Activated naive CD8-positive, alpha-beta T cell treated with anti-CD3 and anti-CD28 coated beads, Interleukin-2, amount 10 ng/mL, durations not matched to agents 7 days and 5 days (primary cell): ENCODE data around the gene OTUB1. TPM values are rescaled to one million over a fixed set of nuclear protein-coding genes. Genes with fewer than 3 reads are reported as not detected.

ENCODE experiments used
- ATAC-seq: fragments of 150-1000 bp; cut with Tn5 transposase; one replicate; pipeline ENCODE4 v1.10.0; 2021; ENCODE audit warnings: low read depth, moderate library complexity
- POLR2A ChIA-PET: fragments of 350-600 bp; sonication (Branson Sonifier 250); formaldehyde crosslinking; loops from one replicate; lab custom pipeline; 2021; ENCODE audit warnings: antibody characterized with exemption; lab: Charles Lee
- DNase-seq: peaks from one replicate; pipeline ENCODE4 v3.0.0; 2021
- H3K27ac Mint-ChIP-seq: one replicate; pipeline ENCODE4 v1.8.0; 2022; ENCODE audit warnings: mild to moderate bottlenecking, mixed read lengths
- H3K27me3 Mint-ChIP-seq: one replicate; pipeline ENCODE4 v1.8.0; 2022; ENCODE audit warnings: mild to moderate bottlenecking, moderate library complexity, mixed read lengths
- H3K36me3 Mint-ChIP-seq: one replicate; pipeline ENCODE4 v1.8.0; 2021; ENCODE audit warnings: mild to moderate bottlenecking, mixed read lengths
- H3K4me1 Mint-ChIP-seq: one replicate; pipeline ENCODE4 v1.8.0; 2021; ENCODE audit warnings: mixed read lengths
- H3K4me3 Mint-ChIP-seq: one replicate; pipeline ENCODE4 v1.8.0; 2022; ENCODE audit warnings: mild to moderate bottlenecking, moderate library complexity, mixed read lengths
- H3K9me3 Mint-ChIP-seq: one replicate; pipeline ENCODE4 v1.8.0; 2021; ENCODE audit warnings: mixed read lengths
- total RNA-seq, 2 experiments: library from RNA; stranded (reverse); gene quantifications; one replicate each; pipeline ENCODE4 v1.2.3, GENCODE V29; 2021

OTUB1 gene
- total RNA-seq, 2 experiments from 2014 or later = 86.0 to 87.0 TPM

- H3K27ac Mint-ChIP-seq = no peak overlapping the region
- H3K4me3 Mint-ChIP-seq = no peak overlapping the region
- peaks cover 13% of the 10 kb centered on the region for H3K9me3 Mint-ChIP-seq
- no peak for DNase-seq
- ATAC-seq = no peak
- POLR2A ChIA-PET = no interaction called here
- H3K27me3 Mint-ChIP-seq = no peaks in the 10 kb centered on the region
- H3K36me3 Mint-ChIP-seq = peaks cover 6% of the 10 kb centered on the region
- no peaks in the 10 kb centered on the region for H3K4me1 Mint-ChIP-seq
Measured at GRCh38 chr11:64014356-64014755, 28.1 kb downstream of the OTUB1 start.

DNA sequence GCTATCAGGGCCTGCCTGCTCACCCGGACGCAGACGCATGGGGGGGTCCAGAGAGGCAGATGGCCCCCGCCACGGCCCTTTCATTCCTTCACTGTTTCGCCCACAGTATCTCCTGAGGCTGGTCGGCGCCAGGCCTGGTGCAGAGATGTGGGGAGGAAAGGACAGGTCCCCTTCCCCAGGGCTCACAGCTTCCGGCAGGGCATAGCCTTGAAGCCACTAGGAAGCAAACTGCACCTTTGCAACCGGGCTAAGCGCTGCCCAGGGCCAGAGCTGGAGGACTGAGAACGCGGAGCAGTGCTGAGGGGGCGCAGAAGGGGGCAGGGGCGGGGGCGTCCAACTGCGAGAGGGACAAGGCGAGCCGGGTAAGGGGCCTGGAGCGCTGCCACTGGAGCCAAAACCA is 29.3 kb downstream of the OTUB1 start:
- no peak overlapping the region for H3K4me3 Mint-ChIP-seq
- POLR2A ChIA-PET = no interaction called here
- no peaks in the 10 kb centered on the region for H3K4me1 Mint-ChIP-seq
- ATAC-seq (no peak), DNase-seq (no peak)
- H3K27me3 Mint-ChIP-seq = no peaks in the 10 kb centered on the region
- H3K9me3 Mint-ChIP-seq = peaks cover 7% of the 10 kb centered on the region
- H3K36me3 Mint-ChIP-seq = peaks cover 4% of the 10 kb centered on the region
- no peak overlapping the region for H3K27ac Mint-ChIP-seq

GRCh38 chr11:64015935-64016845 is 30.0 kb downstream of the OTUB1 start:
- Mint-ChIP-seq H3K4me3 (no peak overlapping the region), H3K27me3 (no peaks in the 10 kb centered on the region), H3K9me3 (peaks cover under 1% of the 10 kb centered on the region), H3K4me1 (no peaks in the 10 kb centered on the region), H3K27ac (no peak overlapping the region), H3K36me3 (no peaks in the 10 kb centered on the region)
- DNase-seq (no peak), ATAC-seq (no peak)
- POLR2A ChIA-PET = no interaction called here

- POLR2A ChIA-PET = no interaction called here
- H3K27me3 Mint-ChIP-seq = no peaks in the 10 kb centered on the region
- H3K4me3 Mint-ChIP-seq = no peak overlapping the region
- no peak overlapping the region for H3K27ac Mint-ChIP-seq
- no peaks in the 10 kb centered on the region for H3K36me3 Mint-ChIP-seq
- no peaks in the 10 kb centered on the region for H3K4me1 Mint-ChIP-seq
- ATAC-seq (no peak), DNase-seq (no peak)
- no peaks in the 10 kb centered on the region for H3K9me3 Mint-ChIP-seq
Measured at GRCh38 chr11:64017945-64018224, 31.6 kb downstream of the OTUB1 start.

DNA sequence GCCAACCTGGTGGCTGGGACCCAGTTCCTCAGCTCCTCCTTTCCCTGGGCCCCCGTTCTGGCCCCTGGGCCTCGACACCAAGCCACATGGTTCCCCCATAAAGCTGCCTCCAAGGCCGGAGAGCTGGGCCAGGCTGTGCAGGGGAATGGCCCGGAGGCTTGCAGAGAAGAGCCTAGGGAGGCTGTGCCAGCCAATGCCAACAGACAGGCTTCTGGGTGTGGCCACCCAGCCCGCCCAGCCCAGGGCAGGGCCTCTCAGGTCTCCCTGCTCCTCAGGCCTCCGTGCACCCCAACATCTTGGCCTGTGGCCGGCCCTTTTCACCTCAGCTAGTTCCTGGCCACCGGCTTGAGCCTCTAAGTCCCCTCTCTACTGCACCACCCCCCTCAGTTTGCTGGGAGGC is 32.1 kb downstream of the OTUB1 start:
- DNase-seq (no peak), ATAC-seq (no peak)
- no peaks in the 10 kb centered on the region for H3K36me3 Mint-ChIP-seq
- no peak overlapping the region for H3K27ac Mint-ChIP-seq
- no peaks in the 10 kb centered on the region for H3K27me3 Mint-ChIP-seq
- no peaks in the 10 kb centered on the region for H3K9me3 Mint-ChIP-seq
- H3K4me1 Mint-ChIP-seq = no peaks in the 10 kb centered on the region
- H3K4me3 Mint-ChIP-seq = no peak overlapping the region
- POLR2A ChIA-PET = no interaction called here

GRCh38 chr11:64019106-64020037 is 33.1 kb downstream of the OTUB1 start:
- no peaks in the 10 kb centered on the region for H3K27me3 Mint-ChIP-seq
- H3K27ac Mint-ChIP-seq = no peak overlapping the region
- H3K4me1 Mint-ChIP-seq = no peaks in the 10 kb centered on the region
- no peaks in the 10 kb centered on the region for H3K36me3 Mint-ChIP-seq
- H3K9me3 Mint-ChIP-seq = no peaks in the 10 kb centered on the region
- DNase-seq = no peak
- no peak for ATAC-seq
- POLR2A ChIA-PET = no interaction called here
- no peak overlapping the region for H3K4me3 Mint-ChIP-seq

DNA sequence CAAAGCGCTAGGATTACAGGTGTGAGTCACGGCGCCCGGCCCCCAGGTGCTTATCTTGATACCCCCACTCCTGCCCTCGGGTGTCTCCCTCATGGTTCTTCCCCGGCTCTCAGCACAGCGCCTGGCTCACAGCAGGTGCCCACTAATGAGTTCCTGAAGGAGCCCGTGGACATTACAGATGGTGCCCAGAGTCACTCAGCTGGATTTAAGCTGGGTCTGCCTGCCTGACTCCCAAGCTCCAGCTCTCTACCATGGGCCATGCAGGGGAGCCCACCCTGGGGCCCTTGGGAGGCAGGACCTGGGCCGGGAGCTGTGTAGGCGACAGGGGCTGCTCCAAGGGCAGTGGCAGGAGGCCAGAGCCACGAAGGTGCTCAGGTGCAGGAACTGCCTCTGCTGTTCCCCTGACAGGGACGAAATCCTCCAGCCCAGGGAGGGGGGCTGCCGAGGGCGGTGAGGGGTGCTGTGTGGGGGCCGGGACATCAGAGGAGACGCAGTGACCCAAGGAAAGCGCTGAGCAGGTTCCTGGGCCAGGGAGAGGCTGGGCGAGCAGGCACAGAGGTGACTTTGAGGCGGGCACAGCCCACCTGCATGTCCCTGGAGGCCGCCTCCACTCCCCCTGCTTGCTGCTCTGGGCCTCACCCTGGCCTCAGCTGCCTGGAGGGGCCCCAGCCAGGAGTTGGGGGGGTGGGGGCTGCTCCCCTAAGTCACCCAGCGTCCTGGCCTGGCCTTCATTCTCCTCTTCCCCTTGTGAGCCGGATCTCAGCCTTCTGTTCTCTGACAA is 34.9 kb downstream of the OTUB1 start:
- no peak for DNase-seq
- ATAC-seq = no peak
- no peaks in the 10 kb centered on the region for H3K4me1 Mint-ChIP-seq
- POLR2A ChIA-PET = no interaction called here
- no peaks in the 10 kb centered on the region for H3K27me3 Mint-ChIP-seq
- H3K27ac Mint-ChIP-seq = no peak overlapping the region
- H3K4me3 Mint-ChIP-seq = no peak overlapping the region
- no peaks in the 10 kb centered on the region for H3K9me3 Mint-ChIP-seq
- no peaks in the 10 kb centered on the region for H3K36me3 Mint-ChIP-seq

DNA sequence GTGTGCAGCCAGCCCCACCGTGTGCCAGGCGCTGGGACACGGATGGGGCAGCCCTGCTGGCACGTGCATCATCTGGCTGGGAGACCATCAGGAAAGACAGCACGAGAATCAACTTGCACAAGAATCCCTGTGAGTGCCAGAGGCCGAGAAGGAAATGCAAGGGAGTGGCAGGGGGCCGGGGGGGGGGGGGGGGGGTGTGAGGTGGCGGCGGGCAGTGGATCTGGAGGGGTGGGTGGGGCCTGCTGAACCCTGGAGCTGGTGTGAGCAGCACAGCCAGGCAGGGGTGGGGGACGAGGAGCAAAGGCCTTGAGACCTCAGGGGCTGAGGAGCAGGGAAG is 35.5 kb downstream of the OTUB1 start:
- H3K4me3 Mint-ChIP-seq = no peak overlapping the region
- H3K36me3 Mint-ChIP-seq = no peaks in the 10 kb centered on the region
- no peak overlapping the region for H3K27ac Mint-ChIP-seq
- POLR2A ChIA-PET = no interaction called here
- H3K27me3 Mint-ChIP-seq = no peaks in the 10 kb centered on the region
- ATAC-seq (no peak), DNase-seq (no peak)
- no peaks in the 10 kb centered on the region for H3K4me1 Mint-ChIP-seq
- no peaks in the 10 kb centered on the region for H3K9me3 Mint-ChIP-seq

GRCh38 chr11:64022125-64022784 is 36.0 kb downstream of the OTUB1 start:
- ATAC-seq (no peak), DNase-seq (no peak)
- Mint-ChIP-seq H3K27ac (no peak overlapping the region), H3K9me3 (no peaks in the 10 kb centered on the region), H3K4me3 (no peak overlapping the region), H3K36me3 (no peaks in the 10 kb centered on the region), H3K4me1 (no peaks in the 10 kb centered on the region), H3K27me3 (peaks cover 3% of the 10 kb centered on the region)
- POLR2A ChIA-PET = interaction anchor here (0.6 kb wide), 1 partner anchor 17 kb away, joined by 3 read pairs; no protein-coding TSS in a partner anchor

GRCh38 chr11:64023712-64024710 is 37.8 kb downstream of the OTUB1 start:
- Mint-ChIP-seq H3K4me3 (no peak overlapping the region), H3K27me3 (peaks cover 6% of the 10 kb centered on the region), H3K27ac (no peak overlapping the region), H3K4me1 (peaks cover 2% of the 10 kb centered on the region), H3K36me3 (no peaks in the 10 kb centered on the region), H3K9me3 (no peaks in the 10 kb centered on the region)
- DNase-seq (no peak), ATAC-seq (no peak)
- POLR2A ChIA-PET = interaction anchor here (0.6 to 1.1 kb wide), 2 partner anchors 71 to 164 kb away, joined by 3 read pairs; no protein-coding TSS in a partner anchor

DNA sequence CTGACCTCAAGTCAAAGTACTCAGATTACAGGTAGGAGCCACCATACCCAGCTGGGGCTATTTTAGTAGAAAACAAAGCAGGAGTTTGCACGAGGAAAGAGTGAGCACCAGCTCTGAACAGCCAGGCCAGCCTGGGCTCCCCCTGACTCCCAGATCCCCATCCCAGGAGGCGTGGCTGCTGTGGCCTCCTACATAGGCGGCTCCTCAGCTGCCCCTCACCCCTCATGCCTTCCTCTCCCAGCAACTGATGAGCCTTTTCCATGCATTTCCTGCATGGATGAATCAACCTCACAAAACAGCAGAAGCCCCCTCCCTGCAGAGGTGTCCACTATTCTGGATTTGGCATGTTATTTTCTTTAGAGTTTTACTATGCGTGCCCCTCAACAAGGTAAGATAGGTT is 39.0 kb downstream of the OTUB1 start:
- no peak for ATAC-seq
- Mint-ChIP-seq H3K9me3 (no peaks in the 10 kb centered on the region), H3K4me3 (no peak overlapping the region), H3K27me3 (peaks cover 6% of the 10 kb centered on the region), H3K4me1 (peaks cover 2% of the 10 kb centered on the region), H3K36me3 (no peaks in the 10 kb centered on the region), H3K27ac (no peak overlapping the region)
- POLR2A ChIA-PET = no interaction called here
- no peak for DNase-seq

DNA sequence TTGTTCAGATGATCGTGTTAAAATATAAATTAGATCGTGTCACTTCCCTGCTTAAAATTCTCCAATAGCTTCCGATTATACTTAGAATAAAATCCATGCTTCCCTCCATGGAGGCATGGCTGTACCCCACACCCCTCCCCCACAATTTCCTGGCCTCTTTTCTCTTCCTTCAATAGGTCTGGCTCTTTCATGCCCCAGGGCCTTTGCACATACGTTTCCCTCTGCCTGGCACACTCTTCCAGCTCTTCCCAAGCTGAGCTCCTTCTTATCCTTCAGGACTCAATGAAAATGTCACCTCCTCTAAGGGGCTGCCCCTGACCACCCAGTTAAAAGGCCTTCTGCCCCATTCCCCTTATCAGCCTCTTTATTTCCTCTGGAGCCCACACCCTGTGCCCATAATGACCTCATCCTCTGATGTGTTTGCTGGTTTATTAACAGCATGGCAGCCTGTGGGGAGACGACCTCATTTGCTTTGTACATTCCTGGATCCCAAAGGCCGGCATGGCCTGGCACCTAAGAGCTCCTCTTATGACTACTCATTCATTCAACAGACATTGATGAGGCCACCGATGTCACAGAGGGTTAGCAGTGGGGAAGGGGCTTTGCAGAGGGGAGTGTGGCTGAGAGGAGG is 40.5 kb downstream of the OTUB1 start:
- ATAC-seq (no peak), DNase-seq (no peak)
- Mint-ChIP-seq H3K27ac (no peak overlapping the region), H3K4me1 (peaks cover 2% of the 10 kb centered on the region), H3K4me3 (no peak overlapping the region), H3K9me3 (no peaks in the 10 kb centered on the region), H3K27me3 (peaks cover 6% of the 10 kb centered on the region), H3K36me3 (no peaks in the 10 kb centered on the region)
- POLR2A ChIA-PET = no interaction called here
